Measurements from ENCODE around the gene SPPL2A.

The SPPL2A gene

GRCh38 chr15:50665938-50666337, 99.6 kb downstream of the SPPL2A start:
- TF ChIP-seq CREB5 (CRISPR knock-in tag; IDR thresholded peaks at IDR 0.05; ENCODE audit: low read depth) (no peak), ZNF565 (CRISPR knock-in tag; conservative IDR thresholded peaks at IDR 0.05; ENCODE audit: low read depth) (no peak), ZFP3 (CRISPR knock-in tag; IDR thresholded peaks at IDR 0.05) (no peak), GLIS3 (CRISPR knock-in tag; IDR thresholded peaks at IDR 0.05) (no peak), ZFP30 (CRISPR knock-in tag; IDR thresholded peaks at IDR 0.05) (no peak), TCF4 (CRISPR knock-in tag; IDR thresholded peaks at IDR 0.05; ENCODE audit: borderline replicate concordance) (no peak), RARB (CRISPR knock-in tag; IDR thresholded peaks at IDR 0.05) (no peak), CSRNP3 (CRISPR knock-in tag; IDR thresholded peaks at IDR 0.05) (no peak), CSDC2 (CRISPR knock-in tag; IDR thresholded peaks at IDR 0.05) (no peak)
- no peak for ATAC-seq

- ATAC-seq, result no peak
- TF ChIP-seq POU6F1 (CRISPR knock-in tag; IDR thresholded peaks at IDR 0.05; ENCODE audit: borderline replicate concordance, low read depth) (no peak), CREB5 (CRISPR knock-in tag; IDR thresholded peaks at IDR 0.05; ENCODE audit: low read depth) (no peak), TOX (CRISPR knock-in tag; IDR thresholded peaks at IDR 0.05; ENCODE audit: borderline replicate concordance) (no peak), ZFP30 (CRISPR knock-in tag; IDR thresholded peaks at IDR 0.05) (no peak), TCF4 (CRISPR knock-in tag; IDR thresholded peaks at IDR 0.05; ENCODE audit: borderline replicate concordance) (no peak), ZC3H10 (CRISPR knock-in tag; IDR thresholded peaks at IDR 0.05) (no peak), ISL1 (CRISPR knock-in tag; IDR thresholded peaks at IDR 0.05) (no peak), CSDC2 (CRISPR knock-in tag; IDR thresholded peaks at IDR 0.05) (no peak), ARNTL (CRISPR knock-in tag; IDR thresholded peaks at IDR 0.05; ENCODE audit: borderline replicate concordance, low read depth) (no peak), CSRNP3 (CRISPR knock-in tag; IDR thresholded peaks at IDR 0.05) (no peak), RARB (CRISPR knock-in tag; IDR thresholded peaks at IDR 0.05) (no peak), ZNF565 (CRISPR knock-in tag; conservative IDR thresholded peaks at IDR 0.05; ENCODE audit: low read depth) (no peak), PPARA (CRISPR knock-in tag; IDR thresholded peaks at IDR 0.05; ENCODE audit: borderline replicate concordance) (no peak), TSHZ2 (CRISPR knock-in tag; IDR thresholded peaks at IDR 0.05) (no peak), OSR1 (CRISPR knock-in tag; IDR thresholded peaks at IDR 0.05) (no peak), PATZ1 (CRISPR knock-in tag; IDR thresholded peaks at IDR 0.05; ENCODE audit: borderline replicate concordance) (no peak), BACH2 (CRISPR knock-in tag; IDR thresholded peaks at IDR 0.05; ENCODE audit: borderline replicate concordance) (no peak), GLIS3 (CRISPR knock-in tag; IDR thresholded peaks at IDR 0.05) (no peak)
These were observed 110.0 kb downstream of the SPPL2A start for GRCh38 chr15:50655555-50655954.

Measured in SK-N-SH treated with all-trans-retinoic acid at 6 μM for 48 hours (cell line).